Panc1 (cell line): ENCODE data around the gene ZNF654. TPM values are rescaled to one million over a fixed set of nuclear protein-coding genes. Genes with fewer than 3 reads are reported as not detected.

ENCODE experiments used
- ATAC-seq: fragments of 200-7000 bp; cut with Tn5 transposase; 2 replicates; pipeline ENCODE4 v1.9.1; 2020; ENCODE audit warnings: mild to moderate bottlenecking, moderate library complexity
- BruUV-seq: library from RNA; stranded (reverse); fragments of 400-500 nt; replicated peaks from 2 replicates; lab custom pipeline; 2021; lab: Mats Ljungman, UMichigan
- CTCF ChIA-PET: fragments of 300-600 bp; sonication (Branson Sonifier 250); formaldehyde crosslinking; loops from one replicate; lab custom pipeline; 2022; ENCODE audit warnings: antibody characterized with exemption; lab: Charles Lee
- POLR2A ChIA-PET: fragments of 300-600 bp; sonication (Branson Sonifier 250); formaldehyde crosslinking; loops from one replicate; lab custom pipeline; 2022; ENCODE audit warnings: antibody characterized with exemption; lab: Charles Lee
- DNase-seq: peaks from one replicate; pipeline ENCODE4 v3.0.0-alpha.2; 2010; ENCODE audit warnings: low read depth, low spot score
- H3K27ac ChIP-seq: 2 replicates; pipeline ENCODE4 v1.5.1; 2011; ENCODE audit warnings: mild to moderate bottlenecking, low read length, inconsistent platforms
- H3K27me3 ChIP-seq: fragments of 200-500 bp; sonication (Bioruptor generic); 2 replicates; pipeline ENCODE4 v1.6.0; 2014; ENCODE audit warnings: low read length, inconsistent platforms; ENCODE audit not compliant: control insufficient read depth, insufficient read depth
- H3K36me3 ChIP-seq: fragments of 200-500 bp; sonication (Bioruptor generic); 2 replicates; pipeline ENCODE4 v1.5.1; 2014; ENCODE audit warnings: inconsistent platforms, mild to moderate bottlenecking, low read length, moderate library complexity; ENCODE audit not compliant: control insufficient read depth, insufficient read depth
- H3K4me1 ChIP-seq: 2 replicates; pipeline ENCODE4 v1.5.1; 2011; ENCODE audit warnings: inconsistent platforms, mild to moderate bottlenecking, low read length, moderate library complexity; ENCODE audit not compliant: control insufficient read depth, insufficient read depth
- H3K4me3 ChIP-seq, 2 experiments: 2 replicates each; pipeline ENCODE4 v1.5.1; 2011 to 2012; ENCODE audit warnings: low read depth in 2 of 2, low read length in 2 of 2, mild to moderate bottlenecking in 2 of 2, inconsistent platforms in 1 of 2, moderate library complexity in 1 of 2
- H3K9me3 ChIP-seq: fragments of 200-500 bp; sonication (Bioruptor generic); 2 replicates; pipeline ENCODE4 v1.5.1; 2014; ENCODE audit warnings: low read depth, mild to moderate bottlenecking, inconsistent platforms, low read length, moderate library complexity; ENCODE audit not compliant: control insufficient read depth, insufficient read depth
- CTCF ChIP-seq: fragments of 450-650 bp; IDR thresholded peaks from 2 replicates; pipeline ENCODE4 v1.5.1; 2017; ENCODE audit warnings: mild to moderate bottlenecking
- REST ChIP-seq, 2 experiments: IDR thresholded peaks; 2 replicates each; pipeline ENCODE4 v1.6.1; 2011 to 2012; ENCODE audit warnings: low read depth in 2 of 2, control low read depth in 1 of 2, low read length in 1 of 2, mild to moderate bottlenecking in 1 of 2, moderate library complexity in 1 of 2; ENCODE audit not compliant: insufficient read depth in 1 of 2
- SIN3A ChIP-seq: IDR thresholded peaks from 2 replicates; pipeline ENCODE4 v1.6.1; 2012; ENCODE audit warnings: low read depth, mild to moderate bottlenecking, low read length, moderate library complexity, borderline replicate concordance; ENCODE audit not compliant: insufficient read depth
- in situ Hi-C: cut with HindIII; loops from 2 replicates; pipeline ENCODE4 v1.10.0; 2016; ENCODE audit warnings: low sequenced_read_pairs, low pct_unique_long_range_greater_than_20kb
- intact Hi-C: fragments of 100-400 bp; cut with micrococcal nuclease; formaldehyde crosslinking; loops from one replicate; pipeline ENCODE4 v1.10.0; 2022; ENCODE audit not compliant: unreplicated experiment
- total RNA-seq: library from RNA; stranded (reverse); gene quantifications from one replicate; pipeline ENCODE4 v1.2.1, GENCODE V29; 2021; ENCODE audit not compliant: unreplicated experiment

The ZNF654 gene
- total RNA-seq, 1 experiment from 2014 or later, result 10.0 TPM

GRCh38 chr3:88084097-88084501, 25.0 kb downstream of the ZNF654 start:
- ChIA-PET CTCF (no interaction called here), POLR2A (no interaction called here)
- H3K27me3 ChIP-seq, result no peaks in the 10 kb centered on the region
- no TSS peak for BruUV-seq
- ATAC-seq (no peak), DNase-seq (no peak)
- H3K27ac ChIP-seq, result no peak overlapping the region
- H3K4me1 ChIP-seq, result no peaks in the 10 kb centered on the region
- no peaks in the 10 kb centered on the region; the same call in 1 of the 2 replicates for H3K36me3 ChIP-seq
- intact Hi-C loops, result no loop called here
- no peaks in the 10 kb centered on the region for H3K9me3 ChIP-seq
- in situ Hi-C loops, result no loop called here
- no peak overlapping the region for H3K4me3 ChIP-seq
- TF ChIP-seq CTCF, result no peak
- no peak for TF ChIP-seq REST (IDR thresholded peaks at IDR 0.05; ENCODE audit: insufficient read depth in 1 of 2, low read depth in 2 of 2, low read length in 1 of 2)
- no peak for TF ChIP-seq SIN3A

- no peak for TF ChIP-seq REST (IDR thresholded peaks at IDR 0.05; ENCODE audit: insufficient read depth in 1 of 2, low read depth in 2 of 2, low read length in 1 of 2)
- TF ChIP-seq CTCF, result no peak
- ATAC-seq, result no peak
- Histone ChIP-seq H3K27me3 (no peaks in the 10 kb centered on the region), H3K9me3 (no peaks in the 10 kb centered on the region), H3K4me3 (no peak overlapping the region), H3K36me3 (no peaks in the 10 kb centered on the region; the same call in 1 of the 2 replicates), H3K27ac (no peak overlapping the region), H3K4me1 (no peaks in the 10 kb centered on the region)
- no TSS peak for BruUV-seq
- ChIA-PET CTCF (no interaction called here), POLR2A (no interaction called here)
- DNase-seq, result no peak
- in situ Hi-C loops (no loop called here), intact Hi-C loops (no loop called here)
Measured at GRCh38 chr3:88090681-88091080, 31.6 kb downstream of the ZNF654 start.
